GM21528 (cell line): ENCODE measurements around the gene INPP5F.
A peak's percentile ranks its signal among the peaks of the same experiment; 100 is the strongest.
"Not testable (repeated sequence)": the region's sequence is repeated elsewhere in the genome, so short reads cannot be mapped to it uniquely, and the experiment has no call there.

ENCODE experiments used
- ATAC-seq: cut with Tn5 transposase; IDR thresholded peaks from one replicate; pipeline ENCODE4 v1.9.1; 2021; ENCODE audit warnings: mild to moderate bottlenecking, moderate library complexity; ENCODE audit not compliant: unreplicated experiment, low FRiP score

The INPP5F gene

GRCh38 chr10:119740096-119740495 lies 14.2 kb downstream of the INPP5F start:
- no peak for ATAC-seq

GRCh38 chr10:119742947-119743648 lies 17.2 kb downstream of the INPP5F start:
- no peak for ATAC-seq

- ATAC-seq: no peak
These were observed 22.1 kb downstream of the INPP5F start for GRCh38 chr10:119747940-119748339.

DNA sequence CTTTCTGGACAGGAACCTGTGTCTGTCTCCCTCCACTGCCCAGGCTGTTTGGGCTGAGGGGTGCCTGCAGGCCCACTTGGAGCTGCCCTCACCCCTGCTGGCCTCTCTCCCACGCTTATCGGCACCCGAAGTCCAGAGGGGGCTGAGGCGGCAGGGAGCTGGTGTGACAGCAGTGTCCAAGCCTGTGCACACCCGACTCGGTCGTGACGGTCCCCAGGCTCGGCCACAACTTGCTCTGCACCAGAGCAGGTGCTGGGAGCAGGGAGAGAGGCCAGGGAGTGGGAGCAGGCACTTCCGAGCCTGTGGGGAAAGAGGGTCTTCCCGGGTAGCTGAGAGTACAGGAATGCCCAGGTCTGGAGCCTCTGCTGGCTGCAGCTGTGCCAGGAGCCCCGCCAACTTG lies 23.0 kb downstream of the INPP5F start:
- ATAC-seq: no peak

GRCh38 chr10:119749455-119749854 lies 23.6 kb downstream of the INPP5F start:
- no peak for ATAC-seq

GRCh38 chr10:119750391-119751230 lies 24.8 kb downstream of the INPP5F start:
- peak; percentile 90 for ATAC-seq

GRCh38 chr10:119753309-119753708 lies 27.5 kb downstream of the INPP5F start:
- no peak for ATAC-seq

DNA sequence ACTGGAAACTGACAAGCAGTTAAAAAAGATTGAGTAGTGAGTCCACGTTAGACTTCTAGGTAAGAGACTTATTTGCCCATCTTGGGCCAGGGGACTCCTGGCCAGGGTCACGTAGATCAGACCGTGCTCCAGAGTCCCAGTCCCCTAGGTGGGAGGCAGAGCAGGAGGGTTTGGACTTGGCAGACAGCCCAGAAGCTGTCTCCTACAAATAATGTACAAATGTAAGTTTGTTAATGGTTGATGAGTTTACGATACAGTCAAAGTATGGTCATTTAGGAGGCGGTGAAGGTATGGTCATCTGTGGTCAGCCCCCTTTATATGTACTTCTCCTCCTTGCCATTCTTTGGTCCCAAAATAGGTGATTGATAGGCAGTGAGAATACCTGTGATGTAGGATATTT lies 28.2 kb downstream of the INPP5F start:
- no peak for ATAC-seq

GRCh38 chr10:119754936-119755335 lies 29.1 kb downstream of the INPP5F start:
- ATAC-seq: no peak

GRCh38 chr10:119755446-119755845 lies 29.6 kb downstream of the INPP5F start:
- ATAC-seq: no peak

DNA sequence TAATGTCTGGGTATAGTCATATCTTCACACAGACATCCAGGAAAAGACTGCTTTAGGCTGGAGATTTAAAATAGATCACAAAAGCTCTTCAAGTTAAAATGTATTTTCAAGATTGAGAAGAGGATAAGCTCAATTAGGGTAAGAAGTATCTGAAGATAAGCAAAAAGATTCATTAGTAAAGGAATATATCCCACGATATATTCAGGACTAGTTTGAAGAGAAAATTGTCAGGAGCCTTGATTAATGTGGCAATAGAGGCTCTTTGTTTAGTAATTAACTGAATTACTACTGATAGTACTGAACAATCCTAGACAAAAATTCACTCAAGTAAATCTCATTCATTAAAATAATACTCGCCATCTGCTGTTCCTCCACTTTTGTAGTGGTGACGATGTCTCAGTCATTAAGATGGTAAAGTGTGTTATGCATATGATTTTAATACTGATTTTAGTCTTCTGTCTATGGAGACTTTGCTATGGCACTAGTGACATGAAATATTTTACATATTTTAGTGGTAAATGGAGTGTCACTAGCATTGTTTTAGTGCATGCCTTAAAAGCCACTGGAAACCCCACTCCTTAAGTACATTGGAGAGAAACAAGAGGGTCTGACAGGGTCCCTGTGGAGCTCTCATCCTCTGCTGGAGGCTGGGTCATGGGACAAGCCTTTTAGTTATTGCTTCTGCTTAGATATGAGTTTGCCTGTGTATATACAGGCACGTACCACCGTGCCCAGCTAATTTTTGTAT lies 32.8 kb downstream of the INPP5F start:
- ATAC-seq: no peak

DNA sequence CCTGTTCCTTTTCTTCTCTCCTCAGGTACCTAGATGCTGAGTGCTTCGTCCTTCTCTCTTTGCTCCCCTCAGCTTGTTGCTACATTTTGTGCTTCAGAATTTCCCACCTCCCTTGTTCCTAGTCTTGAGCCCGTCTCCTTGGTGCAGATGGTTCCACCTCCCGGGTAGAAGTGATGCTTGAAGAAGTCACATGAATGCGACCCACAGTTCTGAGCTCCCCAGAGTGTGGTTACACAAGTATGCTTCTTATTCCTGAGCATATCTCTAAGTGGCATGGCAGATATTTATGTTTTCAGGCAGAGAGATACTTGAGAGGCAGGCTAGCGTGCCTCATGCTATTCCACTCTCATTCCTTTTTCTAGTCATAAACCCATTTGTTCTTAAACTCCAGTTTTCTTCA lies 34.0 kb downstream of the INPP5F start:
- ATAC-seq: no peak

DNA sequence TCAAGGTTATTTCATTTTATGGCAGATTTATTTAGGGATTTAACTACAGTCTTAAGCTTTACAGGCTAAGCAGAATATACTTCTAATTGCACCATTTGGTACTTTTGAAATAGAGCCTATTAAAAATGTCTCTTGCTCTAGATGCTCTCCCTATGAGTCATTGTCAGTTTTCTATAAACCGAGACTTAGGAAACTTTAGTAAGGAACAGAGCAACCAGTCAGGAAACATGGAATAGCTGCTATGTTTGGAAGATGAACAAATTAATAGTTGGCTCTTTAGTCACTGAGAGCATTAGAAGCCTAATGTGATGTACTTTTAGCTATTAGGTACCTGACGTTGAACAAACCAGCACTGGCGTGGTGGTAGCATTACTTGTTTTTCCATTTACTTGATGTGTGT lies 35.3 kb downstream of the INPP5F start:
- no peak for ATAC-seq

DNA sequence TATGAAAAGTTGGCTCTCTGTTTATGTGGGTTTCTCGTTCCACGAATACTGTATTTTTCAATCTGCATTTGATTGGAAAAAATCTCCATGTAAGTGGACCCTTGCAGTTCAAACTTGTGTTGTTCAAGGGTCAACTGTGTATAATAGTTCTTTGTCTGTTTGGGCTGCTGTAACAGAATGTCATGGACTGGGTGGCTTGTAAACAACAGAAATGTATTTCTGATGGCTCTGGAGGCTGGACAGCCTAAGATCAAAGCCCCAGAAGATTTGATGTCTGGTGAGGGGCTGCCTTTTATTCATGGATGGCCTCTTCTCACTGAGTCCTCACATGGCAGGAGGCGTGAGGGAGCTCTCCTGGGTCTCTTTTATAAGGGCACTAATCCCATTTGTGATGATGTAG lies 36.2 kb downstream of the INPP5F start:
- no peak for ATAC-seq

GRCh38 chr10:119762805-119763798 lies 37.3 kb downstream of the INPP5F start:
- ATAC-seq: no peak

GRCh38 chr10:119768455-119769094 lies 42.7 kb downstream of the INPP5F start:
- no peak for ATAC-seq

GRCh38 chr10:119769886-119770285 lies 44.0 kb downstream of the INPP5F start:
- ATAC-seq: no peak

DNA sequence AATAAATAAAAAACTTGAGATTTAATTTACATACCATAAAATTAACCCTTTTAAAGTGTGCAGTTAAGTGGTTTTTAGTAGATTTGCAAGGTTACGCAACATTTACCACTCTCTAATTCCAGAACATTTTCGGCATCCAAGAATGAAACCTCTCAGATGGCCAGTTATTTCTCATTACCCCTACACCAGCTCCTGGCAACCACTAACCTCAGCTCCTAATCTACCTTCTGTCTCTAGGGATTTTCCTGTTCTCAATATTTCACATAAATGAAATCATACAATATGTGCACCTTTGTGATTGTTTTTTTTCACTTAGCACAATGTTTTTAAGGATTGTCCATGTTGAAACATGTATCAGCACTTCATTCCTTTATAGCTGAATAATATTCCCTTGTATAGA lies 45.1 kb downstream of the INPP5F start:
- ATAC-seq: no peak

- ATAC-seq: no peak
These were observed 46.5 kb downstream of the INPP5F start for GRCh38 chr10:119772334-119772733.

GRCh38 chr10:119773041-119773440 lies 47.2 kb downstream of the INPP5F start:
- not testable (repeated sequence) for ATAC-seq
